Measurements from ENCODE around the gene SORCS2. TPM values are rescaled to one million over a fixed set of nuclear protein-coding genes. Genes with fewer than 3 reads are reported as not detected.

SORCS2 gene
- total RNA-seq, 1 donor from 2014 or later = 3.0 TPM

DNA sequence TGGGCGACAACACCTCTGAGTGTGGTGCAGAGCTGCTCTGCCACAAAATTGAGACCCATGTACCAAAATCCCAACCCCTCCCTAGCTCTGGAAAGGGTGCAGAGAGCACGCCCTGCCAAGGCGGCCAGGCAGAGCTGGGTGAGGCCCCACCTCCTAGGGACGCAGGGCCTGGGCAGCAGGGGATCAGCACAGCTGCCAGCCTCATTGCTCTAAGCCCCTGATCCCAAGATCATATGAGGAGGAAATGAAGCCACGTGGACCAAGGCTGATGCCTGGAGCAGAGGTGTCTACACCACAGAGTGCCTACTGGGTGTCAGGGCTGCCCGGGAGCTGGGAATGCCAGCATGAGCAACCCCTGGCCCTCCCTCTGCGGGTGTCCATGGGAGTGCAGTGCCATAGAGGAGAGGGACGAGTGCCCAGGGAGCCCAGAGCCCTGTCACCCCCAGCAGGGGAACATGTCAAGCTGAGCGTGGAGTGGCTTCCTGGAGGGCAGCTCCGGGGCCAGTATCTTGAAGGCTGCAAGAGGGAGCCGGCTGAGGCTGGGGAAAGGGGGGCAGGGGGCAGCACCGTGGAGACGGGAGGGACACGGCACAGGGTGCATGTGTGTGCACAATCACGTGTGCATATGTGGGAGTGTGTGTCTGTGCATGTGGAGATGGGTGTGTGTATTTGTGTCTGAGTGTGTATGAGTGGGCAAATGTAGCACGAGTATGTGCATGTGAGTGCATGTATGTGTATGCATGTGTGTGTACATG is 306.3 kb downstream of the SORCS2 start:
- H3K9me3 Mint-ChIP-seq (ENCODE audit: unreplicated experiment) = no peaks in the 10 kb centered on the region
- TF ChIP-seq, protein P1, sequence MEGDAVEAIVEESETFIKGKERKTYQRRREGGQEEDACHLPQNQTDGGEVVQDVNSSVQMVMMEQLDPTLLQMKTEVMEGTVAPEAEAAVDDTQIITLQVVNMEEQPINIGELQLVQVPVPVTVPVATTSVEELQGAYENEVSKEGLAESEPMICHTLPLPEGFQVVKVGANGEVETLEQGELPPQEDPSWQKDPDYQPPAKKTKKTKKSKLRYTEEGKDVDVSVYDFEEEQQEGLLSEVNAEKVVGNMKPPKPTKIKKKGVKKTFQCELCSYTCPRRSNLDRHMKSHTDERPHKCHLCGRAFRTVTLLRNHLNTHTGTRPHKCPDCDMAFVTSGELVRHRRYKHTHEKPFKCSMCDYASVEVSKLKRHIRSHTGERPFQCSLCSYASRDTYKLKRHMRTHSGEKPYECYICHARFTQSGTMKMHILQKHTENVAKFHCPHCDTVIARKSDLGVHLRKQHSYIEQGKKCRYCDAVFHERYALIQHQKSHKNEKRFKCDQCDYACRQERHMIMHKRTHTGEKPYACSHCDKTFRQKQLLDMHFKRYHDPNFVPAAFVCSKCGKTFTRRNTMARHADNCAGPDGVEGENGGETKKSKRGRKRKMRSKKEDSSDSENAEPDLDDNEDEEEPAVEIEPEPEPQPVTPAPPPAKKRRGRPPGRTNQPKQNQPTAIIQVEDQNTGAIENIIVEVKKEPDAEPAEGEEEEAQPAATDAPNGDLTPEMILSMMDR (IDR thresholded peaks at IDR 0.05) = no peak
- H3K4me3 Mint-ChIP-seq (ENCODE audit: unreplicated experiment) = no peak overlapping the region
- H3K27me3 Mint-ChIP-seq (ENCODE audit: unreplicated experiment) = peaks cover 8% of the 10 kb centered on the region
- no peak for DNase-seq (ENCODE audit: extremely low spot score, unreplicated experiment)
- no peaks in the 10 kb centered on the region for H3K36me3 Mint-ChIP-seq (ENCODE audit: unreplicated experiment)
- H3K27ac Mint-ChIP-seq (ENCODE audit: unreplicated experiment) = no peak overlapping the region
- no peaks in the 10 kb centered on the region for H3K4me1 Mint-ChIP-seq (ENCODE audit: unreplicated experiment)

DNA sequence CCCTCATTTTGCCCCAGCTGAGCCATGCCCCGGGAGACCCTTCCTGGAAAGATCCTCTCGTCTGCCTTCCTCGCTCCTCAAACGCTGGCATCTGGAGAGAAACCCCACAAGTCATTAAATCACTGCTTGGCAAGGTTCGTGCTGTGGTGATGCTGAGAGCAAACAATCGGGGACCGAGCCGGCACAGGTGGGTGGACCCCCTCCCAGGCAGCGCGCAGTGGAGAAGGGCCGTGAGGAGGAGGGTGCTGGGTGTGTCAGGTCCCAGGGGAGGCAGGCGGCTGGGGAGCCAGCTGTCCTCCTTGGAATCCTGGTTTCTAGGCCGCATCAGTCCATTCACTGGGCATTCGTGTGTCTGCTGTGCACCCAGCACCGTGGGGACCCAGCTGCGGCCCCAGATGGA is 307.3 kb downstream of the SORCS2 start:
- H3K9me3 Mint-ChIP-seq (ENCODE audit: unreplicated experiment) = no peaks in the 10 kb centered on the region
- no peak overlapping the region for H3K4me3 Mint-ChIP-seq (ENCODE audit: unreplicated experiment)
- H3K27ac Mint-ChIP-seq (ENCODE audit: unreplicated experiment) = no peak overlapping the region
- TF ChIP-seq, protein P1 (IDR thresholded peaks at IDR 0.05) = no peak
- no peak for DNase-seq (ENCODE audit: extremely low spot score, unreplicated experiment)
- H3K36me3 Mint-ChIP-seq (ENCODE audit: unreplicated experiment) = no peaks in the 10 kb centered on the region
- H3K27me3 Mint-ChIP-seq (ENCODE audit: unreplicated experiment) = peaks cover 8% of the 10 kb centered on the region
- H3K4me1 Mint-ChIP-seq (ENCODE audit: unreplicated experiment) = no peaks in the 10 kb centered on the region

- no peaks in the 10 kb centered on the region for H3K36me3 Mint-ChIP-seq (ENCODE audit: unreplicated experiment)
- H3K27ac Mint-ChIP-seq (ENCODE audit: unreplicated experiment) = no peak overlapping the region
Measured at GRCh38 chr4:7500404-7500803, 308.1 kb downstream of the SORCS2 start.

GRCh38 chr4:7501314-7501713 is 309.0 kb downstream of the SORCS2 start:
- Mint-ChIP-seq H3K4me3 (ENCODE audit: unreplicated experiment) (no peak overlapping the region), H3K36me3 (ENCODE audit: unreplicated experiment) (no peaks in the 10 kb centered on the region)

More at GRCh38 chr4:7500404-7500803, 308.1 kb downstream of the SORCS2 start:
- Mint-ChIP-seq H3K27me3 (ENCODE audit: unreplicated experiment) (peaks cover 8% of the 10 kb centered on the region), H3K4me3 (ENCODE audit: unreplicated experiment) (no peak overlapping the region), H3K4me1 (ENCODE audit: unreplicated experiment) (no peaks in the 10 kb centered on the region), H3K9me3 (ENCODE audit: unreplicated experiment) (no peaks in the 10 kb centered on the region)
- DNase-seq (ENCODE audit: extremely low spot score, unreplicated experiment) = no peak
- TF ChIP-seq, protein P1 (IDR thresholded peaks at IDR 0.05) = no peak

DNA sequence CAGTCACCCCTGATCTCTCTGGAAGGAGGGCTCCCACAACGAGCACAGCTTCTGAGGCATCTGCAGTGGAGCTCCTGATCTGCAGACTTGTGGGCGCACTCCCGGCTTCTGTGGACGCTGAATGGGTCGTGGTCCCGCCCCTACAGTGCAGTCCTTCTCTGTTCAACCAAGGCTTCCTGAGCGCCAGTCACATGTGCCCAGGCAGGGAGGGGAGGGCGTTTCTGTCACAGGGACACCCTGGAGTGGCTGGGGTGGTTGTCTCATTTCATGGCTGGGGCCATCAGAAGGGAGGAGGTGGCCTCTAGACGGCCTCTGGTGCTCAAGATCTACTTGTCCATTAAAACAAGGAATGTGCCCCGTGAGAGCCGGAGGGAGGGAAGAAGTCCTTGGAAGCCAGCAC is 309.5 kb downstream of the SORCS2 start:
- peaks cover 10% of the 10 kb centered on the region for H3K27me3 Mint-ChIP-seq (ENCODE audit: unreplicated experiment)
- H3K4me1 Mint-ChIP-seq (ENCODE audit: unreplicated experiment) = no peaks in the 10 kb centered on the region
- DNase-seq (ENCODE audit: extremely low spot score, unreplicated experiment) = no peak
- no peak overlapping the region for H3K27ac Mint-ChIP-seq (ENCODE audit: unreplicated experiment)
- no peaks in the 10 kb centered on the region for H3K36me3 Mint-ChIP-seq (ENCODE audit: unreplicated experiment)
- no peaks in the 10 kb centered on the region for H3K9me3 Mint-ChIP-seq (ENCODE audit: unreplicated experiment)
- TF ChIP-seq, protein P1 (IDR thresholded peaks at IDR 0.05) = no peak
- no peak overlapping the region for H3K4me3 Mint-ChIP-seq (ENCODE audit: unreplicated experiment)

More at GRCh38 chr4:7501314-7501713, 309.0 kb downstream of the SORCS2 start:
- no peaks in the 10 kb centered on the region for H3K9me3 Mint-ChIP-seq (ENCODE audit: unreplicated experiment)
- TF ChIP-seq, protein P1 (IDR thresholded peaks at IDR 0.05) = no peak
- no peak for DNase-seq (ENCODE audit: extremely low spot score, unreplicated experiment)
- peaks cover 8% of the 10 kb centered on the region for H3K27me3 Mint-ChIP-seq (ENCODE audit: unreplicated experiment)
- H3K4me1 Mint-ChIP-seq (ENCODE audit: unreplicated experiment) = no peaks in the 10 kb centered on the region
- H3K27ac Mint-ChIP-seq (ENCODE audit: unreplicated experiment) = no peak overlapping the region
